ENCODE data around the gene CHCT1. TPM values are rescaled to one million over a fixed set of nuclear protein-coding genes. Genes with fewer than 3 reads are reported as not detected.

The CHCT1 gene
- polyA plus RNA-seq, 1 donor, result not detected

- no peak for DNase-seq
- no peaks in the 10 kb centered on the region for H3K4me1 ChIP-seq (ENCODE audit: control insufficient read depth, insufficient read depth, low read length)
- H3K27ac ChIP-seq (ENCODE audit: low read length), result no peak overlapping the region
- H3K4me3 ChIP-seq (ENCODE audit: low read length), result no peak overlapping the region
- H3K9me3 ChIP-seq (ENCODE audit: control insufficient read depth, low read depth, low read length), result no peaks in the 10 kb centered on the region
- peaks cover 17% of the 10 kb centered on the region for H3K36me3 ChIP-seq (ENCODE audit: control insufficient read depth, insufficient read depth, low read length)
- H3K27me3 ChIP-seq (ENCODE audit: control insufficient read depth, insufficient read depth, low read length), result no peaks in the 10 kb centered on the region
- WGBS (ENCODE audit: insufficient coverage, low lambda C conversion rate), result 69% methylated on average over 5 of the region's 6 CpGs
These were observed 20.2 kb downstream of the CHCT1 start for GRCh38 chr17:60442271-60443173.

- WGBS (ENCODE audit: insufficient coverage, low lambda C conversion rate), result no CpG with 5 or more reads among the region's 6 CpGs
- Histone ChIP-seq H3K36me3 (ENCODE audit: control insufficient read depth, insufficient read depth, low read length) (peaks cover 23% of the 10 kb centered on the region), H3K4me3 (ENCODE audit: low read length) (no peak overlapping the region), H3K4me1 (ENCODE audit: control insufficient read depth, insufficient read depth, low read length) (no peaks in the 10 kb centered on the region), H3K9me3 (ENCODE audit: control insufficient read depth, low read depth, low read length) (no peaks in the 10 kb centered on the region), H3K27ac (ENCODE audit: low read length) (no peak overlapping the region), H3K27me3 (ENCODE audit: control insufficient read depth, insufficient read depth, low read length) (no peaks in the 10 kb centered on the region)
- no peak for DNase-seq
These were observed 21.4 kb downstream of the CHCT1 start for GRCh38 chr17:60443713-60444112.

- H3K36me3 ChIP-seq (ENCODE audit: control insufficient read depth, insufficient read depth, low read length), result peaks cover 29% of the 10 kb centered on the region
- H3K4me3 ChIP-seq (ENCODE audit: low read length), result no peak overlapping the region
- H3K4me1 ChIP-seq (ENCODE audit: control insufficient read depth, insufficient read depth, low read length), result no peaks in the 10 kb centered on the region
- H3K27me3 ChIP-seq (ENCODE audit: control insufficient read depth, insufficient read depth, low read length), result no peaks in the 10 kb centered on the region
- no peaks in the 10 kb centered on the region for H3K9me3 ChIP-seq (ENCODE audit: control insufficient read depth, low read depth, low read length)
- H3K27ac ChIP-seq (ENCODE audit: low read length), result no peak overlapping the region
- no peak for DNase-seq
These were observed 22.9 kb downstream of the CHCT1 start for GRCh38 chr17:60445144-60445543.

GRCh38 chr17:60447375-60447774 is 25.1 kb downstream of the CHCT1 start:
- H3K4me1 ChIP-seq (ENCODE audit: control insufficient read depth, insufficient read depth, low read length), result no peaks in the 10 kb centered on the region
- 100% methylated on average over 2 of the region's 8 CpGs for WGBS (ENCODE audit: insufficient coverage, low lambda C conversion rate)
- no peaks in the 10 kb centered on the region for H3K9me3 ChIP-seq (ENCODE audit: control insufficient read depth, low read depth, low read length)
- no peaks in the 10 kb centered on the region for H3K27me3 ChIP-seq (ENCODE audit: control insufficient read depth, insufficient read depth, low read length)
- H3K27ac ChIP-seq (ENCODE audit: low read length), result no peak overlapping the region
- peaks cover 40% of the 10 kb centered on the region for H3K36me3 ChIP-seq (ENCODE audit: control insufficient read depth, insufficient read depth, low read length)
- no peak overlapping the region for H3K4me3 ChIP-seq (ENCODE audit: low read length)
- no peak for DNase-seq

- no peaks in the 10 kb centered on the region for H3K27me3 ChIP-seq (ENCODE audit: control insufficient read depth, insufficient read depth, low read length)
- peaks cover 52% of the 10 kb centered on the region for H3K36me3 ChIP-seq (ENCODE audit: control insufficient read depth, insufficient read depth, low read length)
- no CpG with 5 or more reads among the region's 1 CpG for WGBS (ENCODE audit: insufficient coverage, low lambda C conversion rate)
These were observed 28.8 kb downstream of the CHCT1 start for GRCh38 chr17:60451071-60451470.

GRCh38 chr17:60451965-60452364 is 29.7 kb downstream of the CHCT1 start:
- no peak overlapping the region for H3K4me3 ChIP-seq (ENCODE audit: low read length)
- H3K9me3 ChIP-seq (ENCODE audit: control insufficient read depth, low read depth, low read length), result no peaks in the 10 kb centered on the region
- no peak overlapping the region for H3K27ac ChIP-seq (ENCODE audit: low read length)
- peaks cover 53% of the 10 kb centered on the region for H3K36me3 ChIP-seq (ENCODE audit: control insufficient read depth, insufficient read depth, low read length)
- no peaks in the 10 kb centered on the region for H3K27me3 ChIP-seq (ENCODE audit: control insufficient read depth, insufficient read depth, low read length)
- DNase-seq, result no peak
- H3K4me1 ChIP-seq (ENCODE audit: control insufficient read depth, insufficient read depth, low read length), result no peaks in the 10 kb centered on the region

More at GRCh38 chr17:60451071-60451470, 28.8 kb downstream of the CHCT1 start:
- no peaks in the 10 kb centered on the region for H3K9me3 ChIP-seq (ENCODE audit: control insufficient read depth, low read depth, low read length)
- no peak overlapping the region for H3K27ac ChIP-seq (ENCODE audit: low read length)
- no peak overlapping the region for H3K4me3 ChIP-seq (ENCODE audit: low read length)
- no peaks in the 10 kb centered on the region for H3K4me1 ChIP-seq (ENCODE audit: control insufficient read depth, insufficient read depth, low read length)
- DNase-seq, result no peak

GRCh38 chr17:60455378-60455777 is 33.1 kb downstream of the CHCT1 start:
- no peak for DNase-seq
- Histone ChIP-seq H3K9me3 (ENCODE audit: control insufficient read depth, low read depth, low read length) (peaks cover 3% of the 10 kb centered on the region), H3K36me3 (ENCODE audit: control insufficient read depth, insufficient read depth, low read length) (peaks cover 63% of the 10 kb centered on the region), H3K4me3 (ENCODE audit: low read length) (no peak overlapping the region), H3K27ac (ENCODE audit: low read length) (no peak overlapping the region), H3K27me3 (ENCODE audit: control insufficient read depth, insufficient read depth, low read length) (no peaks in the 10 kb centered on the region), H3K4me1 (ENCODE audit: control insufficient read depth, insufficient read depth, low read length) (no peaks in the 10 kb centered on the region)
- 100% methylated on average over 2 of the region's 4 CpGs for WGBS (ENCODE audit: insufficient coverage, low lambda C conversion rate)

- Histone ChIP-seq H3K27me3 (ENCODE audit: control insufficient read depth, insufficient read depth, low read length) (no peaks in the 10 kb centered on the region), H3K4me3 (ENCODE audit: low read length) (no peak overlapping the region), H3K27ac (ENCODE audit: low read length) (no peak overlapping the region), H3K9me3 (ENCODE audit: control insufficient read depth, low read depth, low read length) (peaks cover 3% of the 10 kb centered on the region), H3K4me1 (ENCODE audit: control insufficient read depth, insufficient read depth, low read length) (no peaks in the 10 kb centered on the region), H3K36me3 (ENCODE audit: control insufficient read depth, insufficient read depth, low read length) (peaks cover 64% of the 10 kb centered on the region)
- no CpG with 5 or more reads among the region's 2 CpGs for WGBS (ENCODE audit: insufficient coverage, low lambda C conversion rate)
- no peak for DNase-seq
These were observed 34.9 kb downstream of the CHCT1 start for GRCh38 chr17:60457148-60457547.

- no peaks in the 10 kb centered on the region for H3K4me1 ChIP-seq (ENCODE audit: control insufficient read depth, insufficient read depth, low read length)
- DNase-seq, result no peak
- WGBS (ENCODE audit: insufficient coverage, low lambda C conversion rate), result 100% methylated on average over 1 of the region's 1 CpG
- H3K4me3 ChIP-seq (ENCODE audit: low read length), result no peak overlapping the region
- H3K9me3 ChIP-seq (ENCODE audit: control insufficient read depth, low read depth, low read length), result peaks cover 3% of the 10 kb centered on the region
- H3K27me3 ChIP-seq (ENCODE audit: control insufficient read depth, insufficient read depth, low read length), result no peaks in the 10 kb centered on the region
- H3K36me3 ChIP-seq (ENCODE audit: control insufficient read depth, insufficient read depth, low read length), result peaks cover 80% of the 10 kb centered on the region
- H3K27ac ChIP-seq (ENCODE audit: low read length), result no peak overlapping the region
These were observed 39.3 kb downstream of the CHCT1 start for GRCh38 chr17:60461584-60461983.

GRCh38 chr17:60463157-60463835 is 41.0 kb downstream of the CHCT1 start:
- no peak for DNase-seq
- no peak overlapping the region for H3K27ac ChIP-seq (ENCODE audit: low read length)
- peaks cover 71% of the 10 kb centered on the region for H3K36me3 ChIP-seq (ENCODE audit: control insufficient read depth, insufficient read depth, low read length)
- no peaks in the 10 kb centered on the region for H3K4me1 ChIP-seq (ENCODE audit: control insufficient read depth, insufficient read depth, low read length)
- no peak overlapping the region for H3K4me3 ChIP-seq (ENCODE audit: low read length)
- no peaks in the 10 kb centered on the region for H3K9me3 ChIP-seq (ENCODE audit: control insufficient read depth, low read depth, low read length)
- 100% methylated on average over 1 of the region's 4 CpGs for WGBS (ENCODE audit: insufficient coverage, low lambda C conversion rate)
- H3K27me3 ChIP-seq (ENCODE audit: control insufficient read depth, insufficient read depth, low read length), result no peaks in the 10 kb centered on the region

All from large intestine (tissue), 3 donors.